GM06990 (cell line): ENCODE data around the gene UGT1A4.

Source experiments
- DNase-seq: peaks from one replicate; pipeline ENCODE4 v3.0.0-alpha.2; 2011; ENCODE audit not compliant: insufficient read length; ENCODE audit errors: extremely low read depth
- H3K27me3 ChIP-seq: replicated peaks from 2 replicates; pipeline ENCODE4 v1.6.0; 2011; ENCODE audit warnings: low read length; ENCODE audit not compliant: control insufficient read depth, insufficient read depth
- H3K36me3 ChIP-seq: 2 replicates; pipeline ENCODE4 v1.5.1; 2011; ENCODE audit warnings: low read length; ENCODE audit not compliant: control insufficient read depth, insufficient read depth
- H3K4me3 ChIP-seq: replicated peaks from 2 replicates; pipeline ENCODE4 v1.5.1; 2011; ENCODE audit warnings: low read depth, mild to moderate bottlenecking, control low read depth, low read length
- CTCF ChIP-seq: IDR thresholded peaks from 2 replicates; pipeline ENCODE4 v1.5.1; 2011; ENCODE audit warnings: low read length, control low read depth, mild to moderate bottlenecking, inconsistent platforms; ENCODE audit not compliant: insufficient read depth, poor library complexity, severe bottlenecking

The UGT1A4 gene

DNA sequence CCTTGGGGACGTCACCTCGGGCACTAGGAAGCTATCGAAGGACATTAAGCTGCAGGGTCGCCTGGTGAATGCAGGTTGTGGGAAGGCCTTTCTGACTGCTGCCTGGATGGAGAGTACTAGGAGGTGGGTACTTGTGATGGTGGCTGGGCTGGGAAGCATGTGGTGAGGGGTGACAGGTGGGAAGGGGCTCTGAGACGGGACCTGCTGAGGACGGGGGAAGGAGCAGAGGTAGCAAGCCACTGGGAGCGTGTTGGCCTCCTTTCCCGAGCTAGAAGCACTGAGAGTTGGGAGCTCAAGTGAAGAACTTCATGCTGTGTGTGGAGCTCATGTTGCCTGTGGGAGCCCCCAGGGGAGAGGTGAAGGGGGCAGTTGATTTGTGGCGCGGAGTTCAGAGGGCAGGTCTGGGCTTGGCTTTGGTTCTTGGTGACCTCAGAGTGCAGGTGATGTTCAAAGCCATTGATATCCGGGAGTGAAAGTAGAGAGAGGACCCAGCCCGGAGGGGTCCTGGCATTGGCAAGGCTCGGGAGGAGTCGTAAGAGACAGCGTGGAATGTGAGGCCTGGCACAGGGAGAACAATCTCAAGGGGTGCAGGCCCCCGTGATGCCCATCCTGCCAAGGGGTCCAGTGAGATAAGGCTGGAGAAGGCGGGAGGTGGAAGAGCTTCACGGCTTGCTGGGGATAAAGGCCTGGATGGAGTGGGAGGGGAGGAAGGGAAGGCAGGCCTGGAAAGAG is 72.8 kb downstream of the UGT1A4 start:
- no peak for DNase-seq
- Histone ChIP-seq H3K36me3 (no peaks in the 10 kb centered on the region), H3K4me3 (no peak overlapping the region), H3K27me3 (no peaks in the 10 kb centered on the region)
- TF ChIP-seq CTCF, result no peak

- TF ChIP-seq CTCF, result no peak
- no peak for DNase-seq
- H3K36me3 ChIP-seq, result no peaks in the 10 kb centered on the region
- H3K27me3 ChIP-seq, result no peaks in the 10 kb centered on the region; the same call in 1 of the 2 replicates
- H3K4me3 ChIP-seq, result no peak overlapping the region
These were observed 73.4 kb downstream of the UGT1A4 start for GRCh38 chr2:233791883-233792329.

- Histone ChIP-seq H3K4me3 (no peak overlapping the region), H3K36me3 (no peaks in the 10 kb centered on the region), H3K27me3 (no peaks in the 10 kb centered on the region; the same call in 1 of the 2 replicates)
- DNase-seq, result no peak
- no peak for TF ChIP-seq CTCF
These were observed 74.2 kb downstream of the UGT1A4 start for GRCh38 chr2:233792720-233793119.

- TF ChIP-seq CTCF, result no peak
- Histone ChIP-seq H3K36me3 (no peaks in the 10 kb centered on the region), H3K4me3 (no peak overlapping the region), H3K27me3 (no peaks in the 10 kb centered on the region; the same call in 1 of the 2 replicates)
- DNase-seq, result no peak
These were observed 75.1 kb downstream of the UGT1A4 start for GRCh38 chr2:233793465-233794127.

- Histone ChIP-seq H3K36me3 (no peaks in the 10 kb centered on the region), H3K4me3 (no peak overlapping the region), H3K27me3 (no peaks in the 10 kb centered on the region; the same call in 1 of the 2 replicates)
- no peak for TF ChIP-seq CTCF
- DNase-seq, result no peak
These were observed 75.7 kb downstream of the UGT1A4 start for GRCh38 chr2:233794128-233794658.
